HL-60 (cell line): ENCODE measurements around the gene LAPTM5.

Experiments
- DNase-seq, 2 experiments: peaks; one replicate each; pipeline ENCODE4 v3.0.0-alpha.2; 2010 to 2020; ENCODE audit warnings: low read depth in 1 of 2, low spot score in 1 of 2
- H3K27ac ChIP-seq: fragments of 250-450 bp; sonication (Bioruptor Pico); replicated peaks from 2 replicates; pipeline ENCODE4 v1.5.1; 2020; ENCODE audit warnings: mild to moderate bottlenecking, moderate library complexity
- H3K27me3 ChIP-seq: fragments of 250-450 bp; sonication (Bioruptor Pico); 2 replicates; pipeline ENCODE4 v1.5.1; 2021; ENCODE audit warnings: mild to moderate bottlenecking, moderate library complexity; ENCODE audit not compliant: insufficient read depth, poor library complexity, severe bottlenecking
- H3K4me3 ChIP-seq: replicated peaks from 2 replicates; pipeline ENCODE4 v1.5.1; 2011; ENCODE audit warnings: mild to moderate bottlenecking, control low read depth, low read length; ENCODE audit not compliant: insufficient read depth
- GABPA ChIP-seq: IDR thresholded peaks from 2 replicates; pipeline ENCODE4 v1.6.1; 2012; ENCODE audit warnings: low read depth
- POLR2AphosphoS5 ChIP-seq: IDR thresholded peaks from 2 replicates; pipeline ENCODE4 v1.6.1; 2012; ENCODE audit warnings: low read depth
- SPI1 ChIP-seq: IDR thresholded peaks from 2 replicates; pipeline ENCODE4 v1.6.1; 2012; ENCODE audit warnings: low read depth, mild to moderate bottlenecking, borderline replicate concordance
- TF ChIP-seq, protein P1 (sequence below): IDR thresholded peaks from one replicate; pipeline ENCODE4 v1.5.1; 2011; ENCODE audit warnings: low read length, control low read depth, inconsistent platforms; ENCODE audit not compliant: insufficient read depth
- TF ChIP-seq, protein P2 (sequence below): IDR thresholded peaks from 2 replicates; pipeline ENCODE4 v1.6.1; 2012; ENCODE audit warnings: low read depth; ENCODE audit not compliant: insufficient replicate concordance

LAPTM5 gene

DNA sequence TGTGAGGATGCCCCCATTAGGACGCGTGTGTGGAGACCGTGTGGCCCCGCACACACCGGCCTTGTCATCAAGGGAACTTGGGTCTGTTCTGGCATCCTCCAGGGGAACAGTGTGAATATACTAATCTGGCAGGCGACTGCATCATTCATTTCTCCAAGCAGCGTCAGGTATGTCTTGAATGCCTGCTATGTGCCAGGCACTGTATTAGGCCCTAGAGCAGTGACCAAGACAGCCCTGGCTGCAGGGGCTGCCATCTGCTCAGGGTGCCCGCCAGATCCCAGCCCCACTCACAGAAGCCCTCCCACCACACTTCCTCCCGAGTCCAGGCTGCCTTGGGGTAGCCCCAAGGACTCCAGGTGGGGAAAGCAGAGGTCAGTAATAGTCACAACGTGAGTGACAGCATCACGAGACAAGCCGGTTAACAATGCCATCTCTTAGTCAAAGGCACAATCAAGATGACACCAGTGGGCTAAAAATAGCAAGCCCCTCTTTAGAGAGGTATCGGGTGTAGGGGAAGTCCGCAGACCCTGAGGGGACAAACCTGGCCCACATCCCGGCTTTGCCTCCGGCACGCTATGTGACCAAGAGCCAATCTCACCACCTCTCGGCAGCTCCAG lies 7.5 kb upstream of the LAPTM5 start:
- no peak for DNase-seq
- Histone ChIP-seq H3K27ac (no peak overlapping the region), H3K4me3 (no peak overlapping the region), H3K27me3 (no peaks in the 10 kb centered on the region)
- TF ChIP-seq, protein P1, sequence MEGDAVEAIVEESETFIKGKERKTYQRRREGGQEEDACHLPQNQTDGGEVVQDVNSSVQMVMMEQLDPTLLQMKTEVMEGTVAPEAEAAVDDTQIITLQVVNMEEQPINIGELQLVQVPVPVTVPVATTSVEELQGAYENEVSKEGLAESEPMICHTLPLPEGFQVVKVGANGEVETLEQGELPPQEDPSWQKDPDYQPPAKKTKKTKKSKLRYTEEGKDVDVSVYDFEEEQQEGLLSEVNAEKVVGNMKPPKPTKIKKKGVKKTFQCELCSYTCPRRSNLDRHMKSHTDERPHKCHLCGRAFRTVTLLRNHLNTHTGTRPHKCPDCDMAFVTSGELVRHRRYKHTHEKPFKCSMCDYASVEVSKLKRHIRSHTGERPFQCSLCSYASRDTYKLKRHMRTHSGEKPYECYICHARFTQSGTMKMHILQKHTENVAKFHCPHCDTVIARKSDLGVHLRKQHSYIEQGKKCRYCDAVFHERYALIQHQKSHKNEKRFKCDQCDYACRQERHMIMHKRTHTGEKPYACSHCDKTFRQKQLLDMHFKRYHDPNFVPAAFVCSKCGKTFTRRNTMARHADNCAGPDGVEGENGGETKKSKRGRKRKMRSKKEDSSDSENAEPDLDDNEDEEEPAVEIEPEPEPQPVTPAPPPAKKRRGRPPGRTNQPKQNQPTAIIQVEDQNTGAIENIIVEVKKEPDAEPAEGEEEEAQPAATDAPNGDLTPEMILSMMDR, result no peak
- TF ChIP-seq SPI1 (no peak), POLR2AphosphoS5 (no peak), GABPA (no peak)
- TF ChIP-seq, protein P2, sequence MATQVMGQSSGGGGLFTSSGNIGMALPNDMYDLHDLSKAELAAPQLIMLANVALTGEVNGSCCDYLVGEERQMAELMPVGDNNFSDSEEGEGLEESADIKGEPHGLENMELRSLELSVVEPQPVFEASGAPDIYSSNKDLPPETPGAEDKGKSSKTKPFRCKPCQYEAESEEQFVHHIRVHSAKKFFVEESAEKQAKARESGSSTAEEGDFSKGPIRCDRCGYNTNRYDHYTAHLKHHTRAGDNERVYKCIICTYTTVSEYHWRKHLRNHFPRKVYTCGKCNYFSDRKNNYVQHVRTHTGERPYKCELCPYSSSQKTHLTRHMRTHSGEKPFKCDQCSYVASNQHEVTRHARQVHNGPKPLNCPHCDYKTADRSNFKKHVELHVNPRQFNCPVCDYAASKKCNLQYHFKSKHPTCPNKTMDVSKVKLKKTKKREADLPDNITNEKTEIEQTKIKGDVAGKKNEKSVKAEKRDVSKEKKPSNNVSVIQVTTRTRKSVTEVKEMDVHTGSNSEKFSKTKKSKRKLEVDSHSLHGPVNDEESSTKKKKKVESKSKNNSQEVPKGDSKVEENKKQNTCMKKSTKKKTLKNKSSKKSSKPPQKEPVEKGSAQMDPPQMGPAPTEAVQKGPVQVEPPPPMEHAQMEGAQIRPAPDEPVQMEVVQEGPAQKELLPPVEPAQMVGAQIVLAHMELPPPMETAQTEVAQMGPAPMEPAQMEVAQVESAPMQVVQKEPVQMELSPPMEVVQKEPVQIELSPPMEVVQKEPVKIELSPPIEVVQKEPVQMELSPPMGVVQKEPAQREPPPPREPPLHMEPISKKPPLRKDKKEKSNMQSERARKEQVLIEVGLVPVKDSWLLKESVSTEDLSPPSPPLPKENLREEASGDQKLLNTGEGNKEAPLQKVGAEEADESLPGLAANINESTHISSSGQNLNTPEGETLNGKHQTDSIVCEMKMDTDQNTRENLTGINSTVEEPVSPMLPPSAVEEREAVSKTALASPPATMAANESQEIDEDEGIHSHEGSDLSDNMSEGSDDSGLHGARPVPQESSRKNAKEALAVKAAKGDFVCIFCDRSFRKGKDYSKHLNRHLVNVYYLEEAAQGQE, result no peak

DNA sequence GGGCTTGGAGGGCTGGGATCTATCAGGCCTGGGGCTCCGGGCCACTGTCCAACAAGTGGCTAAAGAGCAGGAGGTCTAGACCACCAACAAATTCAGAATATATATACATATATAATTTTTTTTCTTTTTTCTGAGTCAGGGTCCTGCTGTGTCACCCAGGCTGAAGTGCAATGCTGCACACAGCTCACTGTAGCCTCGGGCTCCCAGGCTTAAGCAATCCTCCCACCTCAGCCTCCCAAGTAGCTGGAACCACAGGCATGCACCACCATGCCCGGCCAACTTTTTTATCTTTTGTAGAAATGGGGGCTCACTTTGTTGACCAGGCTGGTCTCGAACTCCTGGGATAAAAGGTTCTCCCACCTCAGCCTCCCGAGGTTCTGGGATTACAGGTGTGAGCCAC lies 6.8 kb upstream of the LAPTM5 start:
- no peak for DNase-seq
- no peak overlapping the region for H3K4me3 ChIP-seq
- TF ChIP-seq, protein P2, result no peak
- TF ChIP-seq, protein P1, result no peak
- TF ChIP-seq SPI1 (no peak), POLR2AphosphoS5 (no peak), GABPA (no peak)
- no peaks in the 10 kb centered on the region for H3K27me3 ChIP-seq
- H3K27ac ChIP-seq, result no peak overlapping the region

DNA sequence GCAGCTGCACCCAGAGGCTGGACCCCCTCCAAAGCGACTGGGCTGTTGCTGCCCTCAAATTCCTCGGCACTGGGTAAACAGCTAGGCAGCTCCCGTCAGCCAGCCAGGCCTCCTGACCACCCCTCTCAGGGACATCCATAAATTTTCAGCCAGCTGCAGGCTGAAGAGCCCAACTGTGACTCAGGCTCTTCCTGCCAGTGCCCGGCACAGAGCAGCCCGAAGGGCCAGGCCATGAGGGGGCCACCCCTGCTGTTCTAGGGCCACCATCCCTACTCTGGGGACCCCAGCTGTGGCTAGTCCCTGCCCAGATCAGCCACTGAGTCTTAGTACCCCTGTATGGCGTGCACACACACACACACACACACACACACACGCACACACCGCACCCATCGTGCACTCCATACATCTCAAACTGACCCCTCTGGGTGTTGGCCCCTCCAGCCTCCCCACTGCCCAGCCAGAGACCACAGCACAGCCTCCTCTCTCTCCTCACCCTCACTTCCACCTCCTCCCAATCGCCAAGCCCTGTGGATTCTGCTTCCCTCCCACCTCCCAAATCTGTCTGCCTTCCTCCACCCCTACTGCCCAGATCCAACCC lies 6.2 kb upstream of the LAPTM5 start:
- Histone ChIP-seq H3K27ac (no peak overlapping the region), H3K27me3 (no peaks in the 10 kb centered on the region), H3K4me3 (no peak overlapping the region)
- TF ChIP-seq SPI1, result no peak
- TF ChIP-seq, protein P1, result no peak
- no peak for TF ChIP-seq GABPA
- TF ChIP-seq, protein P2, result no peak
- no peak for TF ChIP-seq POLR2AphosphoS5
- no peak for DNase-seq
